Stimulated activated CD4-positive, alpha-beta T cell treated with anti-CD3 and anti-CD28 coated beads, TNF-alpha, amount 100 ng/mL, for 4 hours (primary cell): ENCODE results near the gene MYLK4.
A peak's percentile ranks its signal among the peaks of the same experiment; 100 is the strongest.

Experiments used
- DNase-seq, 3 experiments: peaks; one replicate each; pipeline ENCODE4 v3.0.0-alpha.2; 2020; ENCODE audit warnings: low read depth in 3 of 3

The MYLK4 gene

GRCh38 chr6:2756241-2756640, 5.5 kb upstream of the MYLK4 start:
- DNase-seq, result no peak

GRCh38 chr6:2755456-2755855, 4.7 kb upstream of the MYLK4 start:
- no peak for DNase-seq

GRCh38 chr6:2754911-2755310, 4.2 kb upstream of the MYLK4 start:
- DNase-seq, result no peak

- DNase-seq, result no peak
Observed at GRCh38 chr6:2754393-2754792, 3.7 kb upstream of the MYLK4 start.

GRCh38 chr6:2753743-2754142, 3.0 kb upstream of the MYLK4 start:
- DNase-seq, result no peak

GRCh38 chr6:2753110-2753489, 2.4 kb upstream of the MYLK4 start:
- DNase-seq, result no peak

GRCh38 chr6:2752477-2753109, 1.9 kb upstream of the MYLK4 start:
- DNase-seq, result no peak

- no peak for DNase-seq
Observed at GRCh38 chr6:2751871-2752270, 1.1 kb upstream of the MYLK4 start.

GRCh38 chr6:2749969-2750600, 637 bp downstream of the MYLK4 start:
- DNase-seq, result peak; percentile 38 to 44 (median 41)

GRCh38 chr6:2748183-2748582, 2.5 kb downstream of the MYLK4 start:
- no peak for DNase-seq

GRCh38 chr6:2746557-2747061, 4.1 kb downstream of the MYLK4 start:
- no peak for DNase-seq

- DNase-seq, result no peak
Observed at GRCh38 chr6:2745246-2745645, 5.5 kb downstream of the MYLK4 start.

- DNase-seq, result no peak
Observed at GRCh38 chr6:2744778-2745177, 5.9 kb downstream of the MYLK4 start.

- no peak for DNase-seq
Observed at GRCh38 chr6:2744209-2744771, 6.4 kb downstream of the MYLK4 start.

- no peak for DNase-seq
Observed at GRCh38 chr6:2743280-2744208, 7.2 kb downstream of the MYLK4 start.

- DNase-seq, result no peak
Observed at GRCh38 chr6:2741756-2742155, 9.0 kb downstream of the MYLK4 start.

- no peak for DNase-seq
Observed at GRCh38 chr6:2740581-2740980, 10.1 kb downstream of the MYLK4 start.

GRCh38 chr6:2739335-2739734, 11.4 kb downstream of the MYLK4 start:
- DNase-seq, result no peak

GRCh38 chr6:2738373-2738979, 12.2 kb downstream of the MYLK4 start:
- peak in 2 of 3 experiments; percentile 21 to 26 for DNase-seq

- DNase-seq, result no peak
Observed at GRCh38 chr6:2737885-2738284, 12.8 kb downstream of the MYLK4 start.

GRCh38 chr6:2734488-2735166, 16.1 kb downstream of the MYLK4 start:
- DNase-seq, result no peak
